Ecto neural progenitor cell (in vitro differentiated cells): Measurements from ENCODE around the gene EIF2B1.

Experiments
- DNase-seq: peaks from one replicate; pipeline ENCODE4 v3.0.0-alpha.2; 2018; ENCODE audit warnings: low spot score

The EIF2B1 gene

GRCh38 chr12:123633379-123634141 lies at the start of gene EIF2B1, which contains the start of gene GTF2H3:
Gene EIF2B1, minus strand, starts transcription at chr12:123633686. Its CDS starts 129 bp downstream, at chr12:123633557.
Gene GTF2H3, plus strand, starts transcription at chr12:123633829. Its CDS starts 31 bp downstream, at chr12:123633860.
- peak; percentile 100 for DNase-seq

- DNase-seq = no peak
These were observed 48.1 kb upstream of the EIF2B1 start for GRCh38 chr12:123681605-123682004.

GRCh38 chr12:123678981-123679380 lies 45.5 kb upstream of the EIF2B1 start:
- DNase-seq = no peak

- no peak for DNase-seq
These were observed 43.3 kb upstream of the EIF2B1 start for GRCh38 chr12:123676616-123677320.

GRCh38 chr12:123675436-123675835 lies 42.0 kb upstream of the EIF2B1 start:
- DNase-seq = no peak

GRCh38 chr12:123671876-123672275 lies 38.4 kb upstream of the EIF2B1 start:
- DNase-seq = no peak

- DNase-seq = peak; percentile 99
These were observed 37.6 kb upstream of the EIF2B1 start, which contains the start of gene TCTN2 for GRCh38 chr12:123670882-123671728. Gene TCTN2, plus strand, starts transcription at chr12:123671113. Its CDS starts 128 bp downstream, at chr12:123671241.

- no peak for DNase-seq
These were observed 34.3 kb upstream of the EIF2B1 start for GRCh38 chr12:123667771-123668170.

GRCh38 chr12:123659996-123660727 lies 26.7 kb upstream of the EIF2B1 start:
- no peak for DNase-seq

- DNase-seq = no peak
These were observed 23.7 kb upstream of the EIF2B1 start for GRCh38 chr12:123657211-123657610.

GRCh38 chr12:123656392-123656791 lies 22.9 kb upstream of the EIF2B1 start:
- no peak for DNase-seq

GRCh38 chr12:123655420-123655819 lies 21.9 kb upstream of the EIF2B1 start:
- no peak for DNase-seq

- DNase-seq = no peak
These were observed 20.7 kb upstream of the EIF2B1 start for GRCh38 chr12:123654129-123654701.

GRCh38 chr12:123648401-123648800 lies 14.9 kb upstream of the EIF2B1 start:
- no peak for DNase-seq

GRCh38 chr12:123645878-123646277 lies 12.4 kb upstream of the EIF2B1 start:
- DNase-seq = no peak

GRCh38 chr12:123645380-123645779 lies 11.9 kb upstream of the EIF2B1 start:
- no peak for DNase-seq

- DNase-seq = no peak
These were observed 10.4 kb upstream of the EIF2B1 start for GRCh38 chr12:123643911-123644310.

- peak; percentile 51 for DNase-seq
These were observed 666 bp upstream of the EIF2B1 start for GRCh38 chr12:123634142-123634561.

- no peak for DNase-seq
These were observed 11.6 kb downstream of the EIF2B1 start for GRCh38 chr12:123621619-123622530.

GRCh38 chr12:123621101-123621500 lies 12.4 kb downstream of the EIF2B1 start:
- no peak for DNase-seq
